Measurements from ENCODE around the gene JAZF1. TPM values are rescaled to one million over a fixed set of nuclear protein-coding genes. Genes with fewer than 3 reads are reported as not detected.

JAZF1 gene
- total and polyA plus RNA-seq, 9 of the 15 experiments (the other 6 are each of a cell fraction or from before 2014, with no cell fraction given) = 0.04 to 0.64 (median 0.11) TPM; not detected in 3

DNA sequence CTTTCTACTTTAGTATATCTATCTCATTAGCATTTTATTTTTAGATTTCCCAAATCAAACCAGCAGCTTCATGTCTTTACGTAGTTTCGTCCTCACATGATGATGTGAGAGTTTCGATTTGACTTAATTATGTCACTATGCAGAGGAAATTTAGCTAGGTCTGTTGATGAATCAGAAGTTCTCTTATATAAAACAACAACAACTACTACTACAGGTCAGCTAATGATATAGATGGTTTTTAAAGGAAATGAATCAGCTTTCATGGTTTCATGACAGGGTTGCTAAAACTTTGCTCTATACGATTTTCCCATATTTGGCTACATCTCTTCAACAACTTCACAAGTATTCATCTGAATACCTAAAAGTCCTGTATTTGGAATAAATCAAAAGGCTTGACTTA lies 28.6 kb downstream of the JAZF1 start (continued):
- TF ChIP-seq KLF16 (IDR thresholded peaks at IDR 0.05) = no peak

- Histone ChIP-seq H3K9me1 (ENCODE audit: control insufficient read depth, insufficient read depth, low read length) (no peaks in the 10 kb centered on the region), H3K9me3 (replicated peaks; ENCODE audit: control insufficient read depth, insufficient read depth, low read depth, low read length) (no peaks in the 10 kb centered on the region), H3K27me3 (ENCODE audit: control insufficient read depth in 2 of 2, insufficient read depth in 2 of 2, low read length in 2 of 2) (peaks cover 2 to 9% of the 10 kb centered on the region in 2 experiments; a peak in 3 of 5 replicates), H3K4me1 (replicated peaks in 1 of 2; ENCODE audit: control insufficient read depth in 2 of 2, insufficient read depth in 2 of 2, low read length in 2 of 2) (no peaks in the 10 kb centered on the region), H2AFZ (ENCODE audit: low read depth, low read length) (no peak overlapping the region), H3K9ac (ENCODE audit: insufficient read depth in 1 of 2, low read depth in 2 of 2, low read length in 2 of 2) (no peak overlapping the region), H3K36me3 (ENCODE audit: control insufficient read depth, insufficient read depth, low read length) (no peaks in the 10 kb centered on the region), H3K4me3 (no peak overlapping the region), H4K20me1 (replicated peaks; ENCODE audit: control insufficient read depth, insufficient read depth, low read length) (no peaks in the 10 kb centered on the region), H3K27ac (ENCODE audit: extremely low read depth, low read depth, low read length) (no peak overlapping the region), H3K79me2 (ENCODE audit: control insufficient read depth, insufficient read depth, low read length) (no peaks in the 10 kb centered on the region), H3K4me2 (ENCODE audit: insufficient read depth, low read length) (no peak overlapping the region)
- no TSS peak for BruUV-seq (replicated peaks)
- in situ Hi-C loops (cut with MboI) (no loop called here), intact Hi-C loops (cut with micrococcal nuclease) (no loop called here)
- DNase-seq (ENCODE audit: extremely low read depth in 1 of 4, low spot score in 3 of 4) = no peak
- CTCF ChIA-PET (ENCODE audit: low intra/inter-chr PET ratio) = no interaction called here
- no peak for FAIRE-seq
- no peak for ATAC-seq
- POLR2A ChIA-PET = no interaction called here
- 0% methylated on average over 8 of the region's 8 CpGs for WGBS (ENCODE audit: insufficient coverage, low coverage, missing lambda C conversion rate)
- no peak for TF ChIP-seq ZNF639 (CRISPR knock-in tag; conservative IDR thresholded peaks at IDR 0.05 in 1 of 2, IDR thresholded peaks at IDR 0.05 in 1 of 2)
- TF ChIP-seq ZNF174 (CRISPR knock-in tag; IDR thresholded peaks at IDR 0.05) = no peak
- TF ChIP-seq TAL1 (IDR thresholded peaks at IDR 0.05) = no peak
- no peak for TF ChIP-seq ZBTB33 (CRISPR knock-in tag; IDR thresholded peaks at IDR 0.05)
- no peak for TF ChIP-seq NBN (IDR thresholded peaks at IDR 0.05; ENCODE audit: low read depth)
- TF ChIP-seq GTF2F1 (IDR thresholded peaks at IDR 0.05; ENCODE audit: low read depth, low read length) = no peak
- TF ChIP-seq MTF1 (CRISPR knock-in tag; IDR thresholded peaks at IDR 0.05; ENCODE audit: borderline replicate concordance) = no peak
- TF ChIP-seq FIP1L1 (IDR thresholded peaks at IDR 0.05; ENCODE audit: low read depth, low read length, poor library complexity, severe bottlenecking) = no peak
- TF ChIP-seq NFYB (IDR thresholded peaks at IDR 0.05; ENCODE audit: extremely low read depth, insufficient read length) = no peak
- no peak for TF ChIP-seq GATAD2A (IDR thresholded peaks at IDR 0.05)
- TF ChIP-seq, protein P1, sequence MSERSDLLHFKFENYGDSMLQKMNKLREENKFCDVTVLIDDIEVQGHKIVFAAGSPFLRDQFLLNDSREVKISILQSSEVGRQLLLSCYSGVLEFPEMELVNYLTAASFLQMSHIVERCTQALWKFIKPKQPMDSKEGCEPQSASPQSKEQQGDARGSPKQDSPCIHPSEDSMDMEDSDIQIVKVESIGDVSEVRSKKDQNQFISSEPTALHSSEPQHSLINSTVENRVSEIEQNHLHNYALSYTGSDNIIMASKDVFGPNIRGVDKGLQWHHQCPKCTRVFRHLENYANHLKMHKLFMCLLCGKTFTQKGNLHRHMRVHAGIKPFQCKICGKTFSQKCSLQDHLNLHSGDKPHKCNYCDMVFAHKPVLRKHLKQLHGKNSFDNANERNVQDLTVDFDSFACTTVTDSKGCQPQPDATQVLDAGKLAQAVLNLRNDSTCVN (CRISPR knock-in tag; IDR thresholded peaks at IDR 0.05) = no peak
- TF ChIP-seq NFE2 (IDR thresholded peaks at IDR 0.05; ENCODE audit: low read depth) = no peak
- no peak for TF ChIP-seq THRB (CRISPR knock-in tag; conservative IDR thresholded peaks at IDR 0.05)
Measured at GRCh38 chr7:28149291-28150101, 31.1 kb downstream of the JAZF1 start.

All from K562 (cell line).